IMR-90 (cell line): ENCODE measurements around the gene F2. TPM values are rescaled to one million over a fixed set of nuclear protein-coding genes. Genes with fewer than 3 reads are reported as not detected.
A peak's percentile ranks its signal among the peaks of the same experiment; 100 is the strongest.

Experiments used
- ATAC-seq: fragments of 200-7000 bp; cut with Tn5 transposase; 2 replicates; pipeline ENCODE4 v1.9.1; 2020; ENCODE audit warnings: low read depth, mild to moderate bottlenecking, moderate library complexity
- BruUV-seq: library from RNA; stranded (reverse); fragments of 400-500 nt; replicated peaks from 2 replicates; lab custom pipeline; 2021; lab: Mats Ljungman, UMichigan
- CTCF ChIA-PET: fragments of 300-600 bp; formaldehyde crosslinking; extraction: SDS; loops from one replicate; lab custom pipeline; 2021; ENCODE audit warnings: antibody characterized with exemption; lab: Yijun Ruan, JAX
- POLR2A ChIA-PET: fragments of 300-600 bp; sonication (Branson Sonifier 250); formaldehyde crosslinking; loops from one replicate; lab custom pipeline; 2022; ENCODE audit warnings: antibody characterized with exemption; ENCODE audit not compliant: unreplicated experiment; lab: Charles Lee
- DNase-seq: peaks from one replicate; pipeline ENCODE4 v3.0.0; 2013
- H2AFZ ChIP-seq: replicated peaks from 2 replicates; pipeline ENCODE3; 2013; ENCODE audit warnings: low read length, mild to moderate bottlenecking; ENCODE audit not compliant: poor library complexity
- H2AK5ac ChIP-seq: 2 replicates; pipeline ENCODE4 v1.6.1; 2013; ENCODE audit warnings: low read depth, low read length, inconsistent platforms
- H2AK9ac ChIP-seq: replicated peaks from 2 replicates; pipeline ENCODE3; 2013; ENCODE audit warnings: mild to moderate bottlenecking, low read depth, low read length, moderate library complexity; ENCODE audit not compliant: poor library complexity
- H2BK120ac ChIP-seq: 2 replicates; pipeline ENCODE4 v1.6.1; 2013; ENCODE audit warnings: low read depth, low read length, inconsistent platforms
- H2BK15ac ChIP-seq: 3 replicates; pipeline ENCODE4 v1.6.1; 2013; ENCODE audit warnings: low read depth, low read length, inconsistent platforms
- H2BK20ac ChIP-seq: 2 replicates; pipeline ENCODE4 v1.6.1; 2013; ENCODE audit warnings: low read depth, mild to moderate bottlenecking, inconsistent platforms, low read length, moderate library complexity
- H2BK5ac ChIP-seq: 2 replicates; pipeline ENCODE4 v1.6.1; 2013; ENCODE audit warnings: mild to moderate bottlenecking, low read depth, low read length, inconsistent platforms; ENCODE audit not compliant: poor library complexity, severe bottlenecking
- H3K14ac ChIP-seq: replicated peaks from 2 replicates; pipeline ENCODE4 v1.6.1; 2013; ENCODE audit warnings: low read depth, low read length, inconsistent platforms
- H3K18ac ChIP-seq: 2 replicates; pipeline ENCODE4 v1.6.1; 2013; ENCODE audit warnings: low read depth, low read length, control low read depth
- H3K23ac ChIP-seq: 2 replicates; pipeline ENCODE4 v1.6.1; 2013; ENCODE audit warnings: low read depth, low read length, inconsistent platforms
- H3K27ac ChIP-seq: 2 replicates; pipeline ENCODE4 v1.5.1; 2013; ENCODE audit warnings: mild to moderate bottlenecking, control low read depth, low read length; ENCODE audit not compliant: insufficient read depth
- H3K27me3 ChIP-seq: 2 replicates; pipeline ENCODE4 v1.6.1; 2013; ENCODE audit warnings: low read length; ENCODE audit not compliant: control insufficient read depth, insufficient read depth
- H3K36me3 ChIP-seq: 2 replicates; pipeline ENCODE4 v1.6.1; 2013; ENCODE audit warnings: low read length, mixed read lengths; ENCODE audit not compliant: control insufficient read depth, insufficient read depth
- H3K4ac ChIP-seq: 2 replicates; pipeline ENCODE4 v1.6.1; 2013; ENCODE audit warnings: low read depth, low read length, inconsistent platforms
- H3K4me1 ChIP-seq: 2 replicates; pipeline ENCODE4 v1.6.1; 2013; ENCODE audit warnings: low read length, mixed read lengths; ENCODE audit not compliant: control insufficient read depth, insufficient read depth
- H3K4me2 ChIP-seq: 2 replicates; pipeline ENCODE4 v1.6.1; 2013; ENCODE audit warnings: low read depth, mild to moderate bottlenecking, control low read depth, low read length, moderate library complexity
- H3K4me3 ChIP-seq: 2 replicates; pipeline ENCODE4 v1.5.1; 2013; ENCODE audit warnings: low read depth, mild to moderate bottlenecking, control low read depth, low read length, moderate library complexity; ENCODE audit not compliant: insufficient read depth
- H3K56ac ChIP-seq: 2 replicates; pipeline ENCODE4 v1.6.1; 2013; ENCODE audit warnings: low read length, inconsistent platforms; ENCODE audit not compliant: insufficient read depth; ENCODE audit errors: extremely low read depth
- H3K79me1 ChIP-seq, 2 experiments: 2 replicates each; pipeline ENCODE4 v1.6.1; 2013; ENCODE audit warnings: low read length in 2 of 2, inconsistent platforms in 1 of 2, low read depth in 1 of 2
- H3K9ac ChIP-seq: 2 replicates; pipeline ENCODE4 v1.6.1; 2013; ENCODE audit warnings: low read depth, low read length, control low read depth
- H3K9me1 ChIP-seq: 2 replicates; pipeline ENCODE4 v1.6.1; 2013; ENCODE audit warnings: low read length, inconsistent platforms; ENCODE audit not compliant: insufficient read depth
- H3K9me3 ChIP-seq: 2 replicates; pipeline ENCODE4 v1.6.1; 2013; ENCODE audit warnings: low read length; ENCODE audit not compliant: control insufficient read depth, insufficient read depth
- H4K20me1 ChIP-seq: 2 replicates; pipeline ENCODE4 v1.6.1; 2013; ENCODE audit warnings: low read length, inconsistent platforms; ENCODE audit not compliant: insufficient read depth
- H4K5ac ChIP-seq: 2 replicates; pipeline ENCODE4 v1.6.1; 2013; ENCODE audit warnings: mild to moderate bottlenecking, low read depth, low read length, control low read depth
- H4K8ac ChIP-seq, 2 experiments: 2 replicates each; pipeline ENCODE4 v1.6.1; 2013; ENCODE audit warnings: low read depth in 2 of 2, low read length in 2 of 2, control low read depth in 1 of 2, inconsistent platforms in 1 of 2
- H4K91ac ChIP-seq: 2 replicates; pipeline ENCODE4 v1.6.1; 2013; ENCODE audit warnings: low read depth, low read length, inconsistent platforms; ENCODE audit not compliant: insufficient read depth
- BHLHE40 ChIP-seq: fragments of 150-350 bp; IDR thresholded peaks from 2 replicates; pipeline ENCODE4 v1.6.1; 2016; ENCODE audit warnings: mild to moderate bottlenecking, low read depth, low read length
- CEBPB ChIP-seq: IDR thresholded peaks from 2 replicates; pipeline ENCODE4 v1.6.1; 2012; ENCODE audit warnings: low read depth, low read length, improper control_type of control experiment
- CHD1 ChIP-seq: IDR thresholded peaks from 2 replicates; pipeline ENCODE4 v1.6.1; 2012; ENCODE audit warnings: low read depth, low read length, improper control_type of control experiment
- MAFK ChIP-seq: IDR thresholded peaks from 2 replicates; pipeline ENCODE4 v1.6.1; 2012; ENCODE audit warnings: low read depth, low read length, improper control_type of control experiment
- MXI1 ChIP-seq: IDR thresholded peaks from 2 replicates; pipeline ENCODE4 v1.6.1; 2012; ENCODE audit warnings: low read depth, mild to moderate bottlenecking, low read length, moderate library complexity, borderline replicate concordance
- NFE2L2 ChIP-seq: fragments of 150-350 bp; IDR thresholded peaks from 2 replicates; pipeline ENCODE4 v1.6.1; 2016; ENCODE audit warnings: low read depth, mild to moderate bottlenecking, low read length
- POLR2A ChIP-seq: IDR thresholded peaks from 2 replicates; pipeline ENCODE4 v1.6.1; 2012; ENCODE audit warnings: mild to moderate bottlenecking, low read depth, low read length
- RAD21 ChIP-seq: IDR thresholded peaks from 2 replicates; pipeline ENCODE4 v1.6.1; 2012; ENCODE audit warnings: low read length, improper control_type of control experiment
- RCOR1 ChIP-seq: IDR thresholded peaks from 2 replicates; pipeline ENCODE4 v1.6.1; 2012; ENCODE audit warnings: mild to moderate bottlenecking, low read length, improper control_type of control experiment; ENCODE audit not compliant: insufficient replicate concordance
- RFX5 ChIP-seq: IDR thresholded peaks from 2 replicates; pipeline ENCODE4 v1.8.0; 2012; ENCODE audit warnings: low read depth, mild to moderate bottlenecking, low read length, moderate library complexity
- WGBS, 2 experiments: methylation state at CpG; one replicate each; pipeline versions ENCODE4 v1.1.5 to v1.1.7; 2013; ENCODE audit warnings: missing lambda C conversion rate in 2 of 2; ENCODE audit not compliant: insufficient read length in 1 of 2; ENCODE audit errors: extremely low coverage in 2 of 2; 5-methylcytosine and 5-hydroxymethylcytosine counted together
- dilution Hi-C: fragments of 300-500 bp; cut with HindIII; formaldehyde crosslinking; loops from one replicate; pipeline ENCODE4 v1.14.3; 2018; ENCODE audit warnings: low sequenced_read_pairs; ENCODE audit not compliant: unreplicated experiment
- in situ Hi-C: fragments of 300-500 bp; cut with MboI; formaldehyde crosslinking; loops from 3 replicates; pipeline ENCODE4 v1.14.3; 2019; ENCODE audit warnings: low sequenced_read_pairs, inconsistent platforms, mixed read lengths
- intact Hi-C: fragments of 100-400 bp; cut with micrococcal nuclease; formaldehyde crosslinking; loops from 2 replicates; pipeline ENCODE4 v1.10.0; 2022
- polyA plus RNA-seq, 3 experiments: library from polyadenylated mRNA; depleted of rRNA; stranded (reverse); fragments of >200 nt; gene quantifications; 2 replicates each; pipeline ENCODE4 v1.2.3, GENCODE V29; 2012; ENCODE audit warnings: low replicate concordance in 1 of 3
- total RNA-seq: library from RNA; depleted of rRNA; stranded (reverse); fragments of >200 nt; gene quantifications from 2 replicates; pipeline ENCODE4 v1.2.3, GENCODE V29; 2012
- TF ChIP-seq, protein P1 (sequence below): conservative IDR thresholded peaks from 2 replicates; pipeline ENCODE4 v1.5.1; 2012; ENCODE audit warnings: mild to moderate bottlenecking, low read depth, low read length, improper control_type of control experiment
- TF ChIP-seq, protein P2 (sequence below): fragments of 150-350 bp; IDR thresholded peaks from 2 replicates; pipeline ENCODE4 v1.6.1; 2016; ENCODE audit warnings: low read depth, mild to moderate bottlenecking, low read length, moderate library complexity, borderline replicate concordance
- TF ChIP-seq, protein P3 (sequence below): fragments of 150-350 bp; IDR thresholded peaks from 2 replicates; pipeline ENCODE4 v1.6.1; 2017; ENCODE audit warnings: mild to moderate bottlenecking, antibody characterized with exemption, low read length, low read depth

The F2 gene
- total and polyA plus RNA-seq, 2 of the 4 experiments (the other 2 are of a cell fraction), result not detected

DNA sequence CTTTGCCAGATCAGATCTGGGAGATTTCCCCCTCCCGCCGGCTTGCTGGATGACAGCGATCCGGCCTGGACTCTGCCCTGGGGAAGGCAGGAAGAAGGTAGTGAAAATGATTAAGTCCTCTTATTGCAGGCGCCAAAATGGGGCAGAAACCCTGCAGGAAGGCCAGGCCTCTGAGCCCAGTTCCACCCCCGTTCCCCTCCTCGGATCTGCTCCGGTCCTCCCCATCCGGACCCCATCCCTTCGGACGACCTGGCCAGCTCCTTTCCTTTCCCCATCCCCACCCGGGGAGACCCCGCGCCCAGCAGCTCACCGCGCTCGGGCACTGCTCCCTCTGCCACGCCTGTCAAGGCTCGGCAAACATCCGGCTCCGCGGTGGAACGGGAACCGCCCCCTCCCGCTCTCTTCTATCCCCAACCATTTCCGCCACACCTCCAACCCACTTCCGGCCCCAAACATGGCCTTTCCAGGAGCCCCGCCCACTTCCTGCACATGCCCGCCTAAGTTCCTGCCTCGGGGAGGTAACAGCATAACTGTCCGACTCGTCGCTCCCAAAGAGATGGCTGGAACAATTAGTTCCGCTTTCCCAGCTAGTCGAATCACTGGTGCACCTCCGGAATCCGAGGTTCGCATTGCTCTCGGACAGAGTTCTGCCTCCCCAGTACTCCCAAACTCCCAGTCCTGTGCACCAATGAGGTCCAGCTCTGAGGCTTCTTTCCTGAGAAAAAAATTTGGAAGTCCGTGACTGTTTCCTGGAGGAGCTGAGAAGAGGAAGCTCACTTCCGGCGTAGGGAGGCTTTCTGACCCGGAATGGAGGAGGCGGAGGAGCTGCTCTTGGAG, 18.6 kb upstream of the F2 start, which contains the start of the genes ARHGAP1 and ZNF408:
Gene ARHGAP1 (minus strand): TSS at position 379 of the 837 bp plus-strand sequence. CDS start 4,512 bp downstream, outside the sequence.
Gene ZNF408 (plus strand): TSS at position 791 of the 837 bp plus-strand sequence. CDS start 17 bp downstream, at position 808.
- Histone ChIP-seq H2BK15ac (peak within 1 kb of the TSS; percentile 82; the same call in 1 of the 3 replicates), H3K27ac (peak within 1 kb of the TSS; percentile 98), H3K79me1 (peaks cover 25 to 79% of the 10 kb centered on the region in 2 experiments; a peak in 3 of 4 replicates), H2BK120ac (peak within 1 kb of the TSS; percentile 96), H4K5ac (peak within 1 kb of the TSS; percentile 96), H3K56ac (peak within 1 kb of the TSS; percentile 99), H4K91ac (peak within 1 kb of the TSS; percentile 98), H3K4me2 (peak within 1 kb of the TSS; percentile 96), H4K8ac (peak within 1 kb of the TSS; percentile 90 to 99), H3K36me3 (peaks cover 40% of the 10 kb centered on the region), H3K23ac (peak within 1 kb of the TSS; percentile 94), H3K9ac (peak within 1 kb of the TSS; percentile 98), H3K27me3 (no peaks in the 10 kb centered on the region), H3K18ac (peak within 1 kb of the TSS; percentile 94), H3K14ac (peak within 1 kb of the TSS; percentile 99), H2BK5ac (peak within 1 kb of the TSS; percentile 95), H3K4me1 (peaks cover 11% of the 10 kb centered on the region), H2AK5ac (peak within 1 kb of the TSS; percentile 94), H3K9me1 (peaks cover 12% of the 10 kb centered on the region; the same call in 1 of the 2 replicates), H4K20me1 (peaks cover 8% of the 10 kb centered on the region; the same call in 1 of the 2 replicates), H2AK9ac (peak within 1 kb of the TSS; percentile 99), H2AFZ (peak within 1 kb of the TSS; percentile 96), H3K9me3 (no peaks in the 10 kb centered on the region), H2BK20ac (peak within 1 kb of the TSS; percentile 83; the same call in 1 of the 2 replicates), H3K4me3 (peak within 1 kb of the TSS; percentile 91), H3K4ac (peak within 1 kb of the TSS; percentile 97)
- BruUV-seq, result no TSS peak
- intact Hi-C loops (no loop called here), dilution Hi-C loops (no loop called here), in situ Hi-C loops (no loop called here)
- peak; percentile 93 for ATAC-seq
- POLR2A ChIA-PET, result interaction anchor here (0.6 to 1.3 kb wide), 5 partner anchors 10 to 409 kb away, joined by 3 to 5 read pairs (median 3); no protein-coding TSS in a partner anchor
- DNase-seq, result peak; percentile 98
- WGBS, 2 experiments, result 0% methylated on average over 20 of the region's 44 CpGs; no CpG with 5 or more reads in 1 of the 2 experiments
- CTCF ChIA-PET, result interaction anchor here (0.6 kb wide), 1 partner anchor 352 kb away, joined by 3 read pairs; no protein-coding TSS in a partner anchor
- no peak for TF ChIP-seq MAFK
- TF ChIP-seq, protein P1, sequence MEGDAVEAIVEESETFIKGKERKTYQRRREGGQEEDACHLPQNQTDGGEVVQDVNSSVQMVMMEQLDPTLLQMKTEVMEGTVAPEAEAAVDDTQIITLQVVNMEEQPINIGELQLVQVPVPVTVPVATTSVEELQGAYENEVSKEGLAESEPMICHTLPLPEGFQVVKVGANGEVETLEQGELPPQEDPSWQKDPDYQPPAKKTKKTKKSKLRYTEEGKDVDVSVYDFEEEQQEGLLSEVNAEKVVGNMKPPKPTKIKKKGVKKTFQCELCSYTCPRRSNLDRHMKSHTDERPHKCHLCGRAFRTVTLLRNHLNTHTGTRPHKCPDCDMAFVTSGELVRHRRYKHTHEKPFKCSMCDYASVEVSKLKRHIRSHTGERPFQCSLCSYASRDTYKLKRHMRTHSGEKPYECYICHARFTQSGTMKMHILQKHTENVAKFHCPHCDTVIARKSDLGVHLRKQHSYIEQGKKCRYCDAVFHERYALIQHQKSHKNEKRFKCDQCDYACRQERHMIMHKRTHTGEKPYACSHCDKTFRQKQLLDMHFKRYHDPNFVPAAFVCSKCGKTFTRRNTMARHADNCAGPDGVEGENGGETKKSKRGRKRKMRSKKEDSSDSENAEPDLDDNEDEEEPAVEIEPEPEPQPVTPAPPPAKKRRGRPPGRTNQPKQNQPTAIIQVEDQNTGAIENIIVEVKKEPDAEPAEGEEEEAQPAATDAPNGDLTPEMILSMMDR, result no peak
- no peak for TF ChIP-seq CEBPB
- peak; percentile 60 for TF ChIP-seq BHLHE40
- peak; percentile 98 for TF ChIP-seq MXI1
- TF ChIP-seq, protein P2, sequence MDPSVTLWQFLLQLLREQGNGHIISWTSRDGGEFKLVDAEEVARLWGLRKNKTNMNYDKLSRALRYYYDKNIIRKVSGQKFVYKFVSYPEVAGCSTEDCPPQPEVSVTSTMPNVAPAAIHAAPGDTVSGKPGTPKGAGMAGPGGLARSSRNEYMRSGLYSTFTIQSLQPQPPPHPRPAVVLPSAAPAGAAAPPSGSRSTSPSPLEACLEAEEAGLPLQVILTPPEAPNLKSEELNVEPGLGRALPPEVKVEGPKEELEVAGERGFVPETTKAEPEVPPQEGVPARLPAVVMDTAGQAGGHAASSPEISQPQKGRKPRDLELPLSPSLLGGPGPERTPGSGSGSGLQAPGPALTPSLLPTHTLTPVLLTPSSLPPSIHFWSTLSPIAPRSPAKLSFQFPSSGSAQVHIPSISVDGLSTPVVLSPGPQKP, result peak; percentile 98
- TF ChIP-seq POLR2A, result peak; percentile 95
- TF ChIP-seq CHD1, result 0 out of 2 replicates have a peak, but pooled peaks have one; percentile 46
- no peak for TF ChIP-seq RCOR1
- no peak for TF ChIP-seq NFE2L2
- no peak for TF ChIP-seq RFX5
- TF ChIP-seq RAD21, result no peak; the same call in 1 of the 2 replicates
- TF ChIP-seq, protein P3, sequence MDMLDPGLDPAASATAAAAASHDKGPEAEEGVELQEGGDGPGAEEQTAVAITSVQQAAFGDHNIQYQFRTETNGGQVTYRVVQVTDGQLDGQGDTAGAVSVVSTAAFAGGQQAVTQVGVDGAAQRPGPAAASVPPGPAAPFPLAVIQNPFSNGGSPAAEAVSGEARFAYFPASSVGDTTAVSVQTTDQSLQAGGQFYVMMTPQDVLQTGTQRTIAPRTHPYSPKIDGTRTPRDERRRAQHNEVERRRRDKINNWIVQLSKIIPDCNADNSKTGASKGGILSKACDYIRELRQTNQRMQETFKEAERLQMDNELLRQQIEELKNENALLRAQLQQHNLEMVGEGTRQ, result peak; percentile 77
